ENCODE data around the gene PBX1. TPM values are rescaled to one million over a fixed set of nuclear protein-coding genes. Genes with fewer than 3 reads are reported as not detected.

Gene PBX1
- total and polyA plus RNA-seq, 2 of the 4 experiments (the other 2 are of a cell fraction) = 13.9 to 17.9 TPM

DNA sequence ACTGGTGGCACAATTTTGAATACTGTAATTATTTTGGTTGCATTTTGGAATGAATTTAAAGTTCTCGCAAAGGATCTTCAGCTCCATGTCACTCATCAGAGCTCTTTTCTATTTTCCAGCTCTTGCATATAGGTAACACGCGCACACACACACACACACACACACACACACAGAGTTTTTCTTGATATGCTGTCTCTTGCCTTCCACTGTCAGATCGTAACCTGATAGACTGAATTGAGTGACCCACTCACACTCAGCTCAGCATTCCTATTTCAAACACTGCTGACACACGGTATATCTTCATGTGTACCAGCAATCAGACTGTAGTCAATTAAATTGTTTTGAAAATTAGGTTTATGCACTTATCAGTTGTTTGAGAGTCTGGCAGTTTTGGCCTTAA is 214.1 kb downstream of the PBX1 start:
- H3K4ac ChIP-seq (ENCODE audit: low read depth, low read length) = peak overlapping the region; percentile 78
- peak overlapping the region; percentile 19 for H2AK9ac ChIP-seq (replicated peaks; ENCODE audit: low read depth, low read length, poor library complexity)
- H2BK15ac ChIP-seq (ENCODE audit: low read depth, low read length) = peak overlapping the region; percentile 94; the same call in 2 of the 3 replicates
- H3K9me1 ChIP-seq (ENCODE audit: insufficient read depth, low read length) = peaks cover 25% of the 10 kb centered on the region
- BruUV-seq (replicated peaks) = no TSS peak
- intact Hi-C loops (cut with micrococcal nuclease) = loop anchor here (5.0 kb wide), 2 partner anchors 66 to 131 kb away; no protein-coding TSS in a partner anchor
- no peaks in the 10 kb centered on the region for H3K27me3 ChIP-seq (ENCODE audit: control insufficient read depth, insufficient read depth, low read length)
- H2BK5ac ChIP-seq (ENCODE audit: low read depth, low read length, poor library complexity, severe bottlenecking) = peak overlapping the region; percentile 56
- H3K27ac ChIP-seq (ENCODE audit: insufficient read depth, low read length) = peak overlapping the region; percentile 22; the same call in 1 of the 2 replicates
- peak overlapping the region; percentile 82 for H4K91ac ChIP-seq (ENCODE audit: insufficient read depth, low read depth, low read length)
- no peak overlapping the region for H3K9ac ChIP-seq (ENCODE audit: low read depth, low read length)
- CTCF ChIA-PET = interaction anchor here (0.5 to 1.4 kb wide), 2 partner anchors 10 to 23 kb away, joined by 3 to 5 read pairs; no protein-coding TSS in a partner anchor
- no peak overlapping the region for H3K4me2 ChIP-seq (ENCODE audit: low read depth, low read length)
- H2BK120ac ChIP-seq (ENCODE audit: low read depth, low read length) = peak overlapping the region; percentile 79
- H4K5ac ChIP-seq (ENCODE audit: low read depth, low read length) = peak overlapping the region; percentile 29; the same call in 1 of the 2 replicates
- H3K36me3 ChIP-seq (ENCODE audit: control insufficient read depth, insufficient read depth, low read length) = no peaks in the 10 kb centered on the region
- H4K8ac ChIP-seq (ENCODE audit: low read depth in 2 of 2, low read length in 2 of 2) = peak overlapping the region; percentile 6 to 74; a peak in 3 of 4 replicates
- dilution Hi-C loops (cut with HindIII; ENCODE audit: low sequenced_read_pairs, unreplicated experiment) = no loop called here
- WGBS, 2 experiments (ENCODE audit: extremely low coverage in 2 of 2, insufficient read length in 1 of 2) = 90% methylated on average over 2 of the region's 5 CpGs; no CpG with 5 or more reads in 1 of the 2 experiments
- H3K56ac ChIP-seq (ENCODE audit: extremely low read depth, insufficient read depth, low read length) = no peak overlapping the region
- no peak for ATAC-seq (ENCODE audit: low read depth)
- in situ Hi-C loops (cut with MboI; ENCODE audit: low sequenced_read_pairs) = no loop called here
- peak overlapping the region; percentile 93 for H2BK20ac ChIP-seq (ENCODE audit: low read depth, low read length)
- no peak for DNase-seq
- peak overlapping the region; percentile 39; the same call in 1 of the 2 replicates for H3K23ac ChIP-seq (ENCODE audit: low read depth, low read length)
- no peak for TF ChIP-seq CHD1 (IDR thresholded peaks at IDR 0.05; ENCODE audit: low read depth, low read length)
- TF ChIP-seq, protein P1, sequence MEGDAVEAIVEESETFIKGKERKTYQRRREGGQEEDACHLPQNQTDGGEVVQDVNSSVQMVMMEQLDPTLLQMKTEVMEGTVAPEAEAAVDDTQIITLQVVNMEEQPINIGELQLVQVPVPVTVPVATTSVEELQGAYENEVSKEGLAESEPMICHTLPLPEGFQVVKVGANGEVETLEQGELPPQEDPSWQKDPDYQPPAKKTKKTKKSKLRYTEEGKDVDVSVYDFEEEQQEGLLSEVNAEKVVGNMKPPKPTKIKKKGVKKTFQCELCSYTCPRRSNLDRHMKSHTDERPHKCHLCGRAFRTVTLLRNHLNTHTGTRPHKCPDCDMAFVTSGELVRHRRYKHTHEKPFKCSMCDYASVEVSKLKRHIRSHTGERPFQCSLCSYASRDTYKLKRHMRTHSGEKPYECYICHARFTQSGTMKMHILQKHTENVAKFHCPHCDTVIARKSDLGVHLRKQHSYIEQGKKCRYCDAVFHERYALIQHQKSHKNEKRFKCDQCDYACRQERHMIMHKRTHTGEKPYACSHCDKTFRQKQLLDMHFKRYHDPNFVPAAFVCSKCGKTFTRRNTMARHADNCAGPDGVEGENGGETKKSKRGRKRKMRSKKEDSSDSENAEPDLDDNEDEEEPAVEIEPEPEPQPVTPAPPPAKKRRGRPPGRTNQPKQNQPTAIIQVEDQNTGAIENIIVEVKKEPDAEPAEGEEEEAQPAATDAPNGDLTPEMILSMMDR (conservative IDR thresholded peaks at IDR 0.05; ENCODE audit: low read depth, low read length) = no peak
- no peak for TF ChIP-seq SMC3 (IDR thresholded peaks at IDR 0.05; ENCODE audit: low read depth, low read length)
- H3K14ac ChIP-seq (replicated peaks; ENCODE audit: low read depth, low read length) = peak overlapping the region; percentile 73
- peaks cover 32% of the 10 kb centered on the region for H3K4me1 ChIP-seq (ENCODE audit: control insufficient read depth, insufficient read depth, low read length)
- peak overlapping the region; percentile 88 for H2AK5ac ChIP-seq (ENCODE audit: low read depth, low read length)
- H3K18ac ChIP-seq (ENCODE audit: low read depth, low read length) = peak overlapping the region; percentile 59; the same call in 1 of the 2 replicates
- peaks cover 18 to 49% of the 10 kb centered on the region in 2 experiments for H3K79me1 ChIP-seq (ENCODE audit: low read depth in 1 of 2, low read length in 2 of 2)
- no peaks in the 10 kb centered on the region for H3K9me3 ChIP-seq (ENCODE audit: control insufficient read depth, insufficient read depth, low read length)
- POLR2A ChIA-PET (ENCODE audit: unreplicated experiment) = interaction anchor here (0.6 kb wide), 1 partner anchor 20 kb away, joined by 3 read pairs; no protein-coding TSS in a partner anchor
- H3K4me3 ChIP-seq (ENCODE audit: insufficient read depth, low read depth, low read length) = no peak overlapping the region
- no peaks in the 10 kb centered on the region for H4K20me1 ChIP-seq (ENCODE audit: insufficient read depth, low read length)
- H2AFZ ChIP-seq (replicated peaks; ENCODE audit: low read length, poor library complexity) = no peak overlapping the region
